CD4-positive, alpha-beta T cell (primary cell): ENCODE data around the gene AK5. TPM values are rescaled to one million over a fixed set of nuclear protein-coding genes. Genes with fewer than 3 reads are reported as not detected.
A peak's percentile ranks its signal among the peaks of the same experiment; 100 is the strongest.

Experiments used
- ATAC-seq: fragments of 200-7000 bp; cut with Tn5 transposase; one replicate; pipeline ENCODE4 v1.10.0; 2022; ENCODE audit warnings: mild to moderate bottlenecking; ENCODE audit not compliant: poor library complexity
- CTCF ChIA-PET: fragments of 350-600 bp; sonication (Branson Sonifier 250); formaldehyde crosslinking; loops from one replicate; lab custom pipeline; 2021; ENCODE audit warnings: antibody characterized with exemption, inconsistent platforms; lab: Charles Lee
- POLR2A ChIA-PET: fragments of 350-600 bp; sonication (Branson Sonifier 250); formaldehyde crosslinking; loops from one replicate; lab custom pipeline; 2021; ENCODE audit warnings: antibody characterized with exemption, inconsistent platforms; lab: Charles Lee
- DNase-seq, 14 experiments: peaks; one replicate each; pipeline ENCODE4 v3.0.0-alpha.2; 2013 to 2020; ENCODE audit warnings: mixed read lengths in 2 of 14
- H3K27ac ChIP-seq, 2 donors: one replicate each; pipeline versions ENCODE4 v1.5.1 to v1.7.0; 2013; ENCODE audit warnings: low read length in 2 of 2, low read depth in 1 of 2, mild to moderate bottlenecking in 1 of 2
- H3K27me3 ChIP-seq, 2 experiments: 1 replicate in 1 of 2; 2 replicates in 1 of 2; pipeline versions ENCODE4 v1.6.1 to v1.7.0; 2013; ENCODE audit warnings: low read length in 2 of 2, control low read depth in 1 of 2, mild to moderate bottlenecking in 1 of 2, moderate library complexity in 1 of 2; ENCODE audit not compliant: insufficient read depth in 2 of 2, control insufficient read depth in 1 of 2
- H3K36me3 ChIP-seq: one replicate; pipeline ENCODE4 v1.6.1; 2013; ENCODE audit warnings: low read length, control low read depth; ENCODE audit not compliant: insufficient read depth
- H3K4me1 ChIP-seq: one replicate; pipeline ENCODE4 v1.6.1; 2013; ENCODE audit warnings: low read length, control low read depth; ENCODE audit not compliant: insufficient read depth
- H3K4me3 ChIP-seq: one replicate; pipeline ENCODE4 v1.5.1; 2013; ENCODE audit warnings: mild to moderate bottlenecking, low read length, moderate library complexity
- H3K9me3 ChIP-seq, 2 experiments: 1 replicate in 1 of 2; 2 replicates in 1 of 2; pipeline versions ENCODE4 v1.6.1 to v1.7.0; 2013; ENCODE audit warnings: low read length in 2 of 2, mild to moderate bottlenecking in 2 of 2, control low read depth in 1 of 2, moderate library complexity in 1 of 2; ENCODE audit not compliant: control insufficient read depth in 1 of 2, insufficient read depth in 1 of 2
- H3K27ac Mint-ChIP-seq: one replicate; pipeline ENCODE4 v1.8.0; 2020; ENCODE audit warnings: mixed read lengths
- H3K27me3 Mint-ChIP-seq: one replicate; pipeline ENCODE4 v1.8.0; 2021; ENCODE audit warnings: mixed read lengths
- H3K36me3 Mint-ChIP-seq: one replicate; pipeline ENCODE4 v1.8.0; 2021; ENCODE audit warnings: low read depth, mixed read lengths
- H3K4me1 Mint-ChIP-seq: one replicate; pipeline ENCODE4 v1.8.0; 2021; ENCODE audit warnings: low read depth, mixed read lengths
- H3K4me3 Mint-ChIP-seq: one replicate; pipeline ENCODE4 v1.8.0; 2020; ENCODE audit warnings: mild to moderate bottlenecking, mixed read lengths
- H3K9me3 Mint-ChIP-seq: one replicate; pipeline ENCODE4 v1.8.0; 2020; ENCODE audit warnings: mixed read lengths
- CTCF ChIP-seq: fragments of 200-600 bp; IDR thresholded peaks from one replicate; pipeline ENCODE4 v1.8.0; 2022; ENCODE audit warnings: antibody characterized with exemption, mild to moderate bottlenecking
- intact Hi-C, 2 experiments: fragments of 100-400 bp; cut with DNase I in 1 of 2; cut with micrococcal nuclease in 1 of 2; formaldehyde crosslinking; loops; one replicate each; pipeline versions ENCODE4 v1.15.1 to v1.9.0; 2023 to 2025; cut with DNase I, micrococcal nuclease
- polyA plus RNA-seq, 2 donors: library from polyadenylated mRNA; unstranded; fragments of 120-200 nt; gene quantifications; one replicate each; pipeline ENCODE4 v1.2.1, GENCODE V29; 2013
- total RNA-seq, 174 experiments: library from RNA in 2 of 174; stranded (reverse) in 2 of 174; gene quantifications; one replicate each; pipeline ENCODE4 v1.2.3 and lab custom pipeline; 2021 to 2026

Gene AK5
- 10 to 100 TPM; 32.0 TPM for total RNA-seq
- polyA plus RNA-seq (2013, experiment 1 of 2), result 17.8 TPM
- 19.5 TPM for polyA plus RNA-seq (2013, experiment 2 of 2)
- total RNA-seq (lab: John Stamatoyannopoulos, UW), result 1.1 to 81.0 (median 7.5) reads per million in 172 experiments

DNA sequence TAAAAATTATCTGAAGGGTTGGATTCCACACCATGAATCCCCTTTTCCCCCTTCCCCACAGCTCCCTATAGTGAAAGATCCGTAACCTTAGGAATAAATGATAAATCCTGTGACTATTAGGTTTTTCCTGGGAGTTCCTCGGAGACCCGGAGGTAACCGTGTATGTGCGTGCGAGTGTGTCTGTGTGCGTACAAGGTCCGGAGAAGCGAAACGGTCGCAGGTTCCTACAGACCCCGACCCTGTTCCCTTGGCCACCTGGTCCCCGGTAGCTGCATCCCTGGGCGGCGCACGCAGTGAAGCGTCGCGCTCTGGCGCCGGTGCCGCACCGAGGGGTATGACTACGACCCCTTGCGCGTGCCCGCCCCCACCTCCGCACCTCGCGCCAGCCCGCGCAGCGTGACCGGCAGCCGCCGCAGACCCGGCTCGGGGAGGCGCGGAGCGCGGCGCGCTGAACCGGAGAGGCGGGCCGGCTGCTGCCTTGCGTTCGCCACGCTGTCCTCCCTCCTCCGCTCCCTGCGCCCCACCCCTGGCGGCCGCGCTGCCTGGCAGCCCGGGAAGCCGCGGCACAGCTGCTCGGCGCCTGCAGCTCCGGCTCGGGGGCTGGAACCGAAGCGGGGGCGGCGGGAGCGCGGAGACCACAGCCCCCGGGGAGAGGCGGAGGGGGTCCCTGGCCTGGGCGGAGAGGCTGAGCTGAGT lies at the start of gene AK5:
Gene AK5, plus strand, starts transcription at position 529 of the 696 bp plus-strand sequence. CDS start 295 bp downstream, outside the sequence.
- Histone ChIP-seq H3K4me3 (peak within 1 kb of the TSS; percentile 69), H3K27me3 (peaks cover 0 to 11% of the 10 kb centered on the region in 2 experiments), H3K9me3 (no peaks in the 10 kb centered on the region), H3K4me1 (peaks cover 33% of the 10 kb centered on the region), H3K27ac (peak within 1 kb of the TSS in 1 of 2 donors; percentile 51), H3K36me3 (no peaks in the 10 kb centered on the region)
- H3K9me3 Mint-ChIP-seq, result no peaks in the 10 kb centered on the region
- H3K4me1 Mint-ChIP-seq, result peaks cover 55% of the 10 kb centered on the region
- H3K27me3 Mint-ChIP-seq, result no peaks in the 10 kb centered on the region
- ATAC-seq, result peak; percentile 73
- no peaks in the 10 kb centered on the region for H3K36me3 Mint-ChIP-seq
- peak; percentile 13 to 71 (median 45) for DNase-seq
- ChIA-PET CTCF (no interaction called here), POLR2A (interaction anchor here (0.5 to 3.6 kb wide), 21 partner anchors 8 to 890 kb away, joined by 3 to 35 read pairs (median 5); partner anchors contain the start of genes FUBP1, PIGK and ZZZ3)
- H3K27ac Mint-ChIP-seq, result peak within 1 kb of the TSS; percentile 62
- intact Hi-C loops, result loop anchor here (2.0 to 5.0 kb wide), 3 partner anchors 63 to 151 kb away; partner anchors contain the start of gene PIGK (in 2 of the 2)
- peak within 1 kb of the TSS; percentile 88 for H3K4me3 Mint-ChIP-seq
- no peak for TF ChIP-seq CTCF

- Mint-ChIP-seq H3K4me3 (no peak overlapping the region), H3K27ac (no peak overlapping the region), H3K27me3 (no peaks in the 10 kb centered on the region), H3K4me1 (no peaks in the 10 kb centered on the region), H3K9me3 (peaks cover 2% of the 10 kb centered on the region), H3K36me3 (no peaks in the 10 kb centered on the region)
- no peak for TF ChIP-seq CTCF
- Histone ChIP-seq H3K36me3 (no peaks in the 10 kb centered on the region), H3K27me3 (no peaks in the 10 kb centered on the region), H3K9me3 (peaks cover 3 to 5% of the 10 kb centered on the region in 2 experiments), H3K4me1 (no peaks in the 10 kb centered on the region), H3K27ac (no peak overlapping the region), H3K4me3 (no peak overlapping the region)
- POLR2A ChIA-PET, result no interaction called here
- intact Hi-C loops, result no loop called here
- CTCF ChIA-PET, result no interaction called here
- no peak for DNase-seq
- ATAC-seq, result no peak
These were observed 49.0 kb upstream of the AK5 start for GRCh38 chr1:77232829-77233228.

- no peak for TF ChIP-seq CTCF
- no peak overlapping the region for H3K4me3 ChIP-seq
- Mint-ChIP-seq H3K4me3 (no peak overlapping the region), H3K27me3 (no peaks in the 10 kb centered on the region), H3K4me1 (no peaks in the 10 kb centered on the region), H3K36me3 (no peaks in the 10 kb centered on the region), H3K9me3 (peaks cover 2% of the 10 kb centered on the region), H3K27ac (no peak overlapping the region)
- H3K4me1 ChIP-seq, result no peaks in the 10 kb centered on the region
- H3K27ac ChIP-seq, result no peak overlapping the region
- DNase-seq, result no peak
- ATAC-seq, result no peak
- no peaks in the 10 kb centered on the region for H3K27me3 ChIP-seq
- ChIA-PET CTCF (no interaction called here), POLR2A (no interaction called here)
- no peaks in the 10 kb centered on the region for H3K36me3 ChIP-seq
- intact Hi-C loops, result no loop called here
- peaks cover 3 to 5% of the 10 kb centered on the region in 2 experiments for H3K9me3 ChIP-seq
These were observed 47.7 kb upstream of the AK5 start for GRCh38 chr1:77234096-77234495.
